ES-I3 (cell line): ENCODE results near the gene GOLGA6L2.

Experiments used
- H3K36me3 ChIP-seq: 2 replicates; pipeline ENCODE4 v1.6.1; 2013; ENCODE audit warnings: mild to moderate bottlenecking, low read length, control low read depth, moderate library complexity; ENCODE audit not compliant: insufficient read depth
- H3K4me1 ChIP-seq: 2 replicates; pipeline ENCODE4 v1.6.1; 2013; ENCODE audit warnings: mild to moderate bottlenecking, control low read depth, low read length; ENCODE audit not compliant: insufficient read depth
- H3K9ac ChIP-seq: 2 replicates; pipeline ENCODE4 v1.6.1; 2013; ENCODE audit warnings: low read depth, mild to moderate bottlenecking, low read length, moderate library complexity
- H3K9me3 ChIP-seq: 2 replicates; pipeline ENCODE4 v1.6.1; 2013; ENCODE audit warnings: mild to moderate bottlenecking, low read length, moderate library complexity; ENCODE audit not compliant: control insufficient read depth, insufficient read depth

Gene GOLGA6L2, protein sequence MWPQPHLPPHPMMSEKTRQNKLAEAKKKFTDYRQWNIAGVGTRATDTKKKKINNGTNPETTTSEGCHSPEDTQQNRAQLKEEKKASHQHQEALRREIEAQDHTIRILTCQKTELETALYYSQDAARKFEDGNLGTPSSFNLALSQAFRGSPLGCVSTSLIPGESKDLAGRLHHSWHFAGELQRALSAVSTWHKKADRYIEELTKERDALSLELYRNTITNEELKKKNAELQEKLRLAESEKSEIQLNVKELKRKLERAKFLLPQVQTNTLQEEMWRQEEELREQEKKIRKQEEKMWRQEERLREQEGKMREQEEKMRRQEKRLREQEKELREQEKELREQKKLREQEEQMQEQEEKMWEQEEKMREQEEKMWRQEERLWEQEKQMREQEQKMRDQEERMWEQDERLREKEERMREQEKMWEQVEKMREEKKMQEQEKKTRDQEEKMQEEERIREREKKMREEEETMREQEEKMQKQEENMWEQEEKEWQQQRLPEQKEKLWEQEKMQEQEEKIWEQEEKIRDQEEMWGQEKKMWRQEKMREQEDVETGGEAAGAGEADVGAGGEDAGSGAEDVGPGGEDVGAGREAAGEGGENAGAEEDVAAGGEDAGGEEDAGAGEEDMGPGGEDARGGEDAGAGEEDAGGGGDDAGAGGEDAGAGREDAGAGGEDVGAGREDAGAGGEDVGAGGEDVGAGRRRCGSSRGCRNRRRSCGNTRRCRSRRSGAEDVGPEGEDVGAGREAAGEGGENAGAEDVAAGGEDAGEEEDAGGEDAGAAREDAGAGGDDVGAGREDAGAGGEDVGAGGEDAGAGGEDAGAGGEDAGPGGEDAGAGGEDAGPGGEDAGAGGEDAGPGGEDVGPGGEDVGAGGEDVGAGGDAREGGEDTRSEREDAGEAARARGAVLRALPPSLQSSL

DNA sequence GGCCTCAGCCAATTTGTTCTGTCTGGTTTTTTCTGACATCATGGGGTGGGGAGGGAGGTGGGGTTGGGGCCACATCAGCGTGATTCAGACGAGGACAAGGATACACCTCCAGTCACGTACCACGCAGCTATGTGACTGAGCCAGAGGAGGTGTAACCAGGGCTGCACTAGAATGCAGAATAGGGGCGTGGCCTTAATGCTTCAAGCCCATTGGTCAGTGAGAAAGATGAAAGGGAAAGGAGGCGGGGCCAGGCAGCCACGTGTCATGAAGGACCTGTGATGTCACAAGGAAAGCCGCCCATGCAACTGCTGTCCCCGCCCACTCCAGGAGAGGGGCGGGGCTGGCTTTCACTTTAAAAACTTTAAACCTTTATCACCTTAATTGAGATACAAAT is at the start of gene GOLGA6L2:
TSS of gene GOLGA6L2 (minus strand) at position 137 of the 394 bp plus-strand sequence. CDS start at position 75, 62 bp downstream.
- H3K4me1 ChIP-seq: no peaks in the 10 kb centered on the region
- no peaks in the 10 kb centered on the region for H3K9me3 ChIP-seq
- H3K9ac ChIP-seq: no peak within 1 kb of the TSS
- no peaks in the 10 kb centered on the region for H3K36me3 ChIP-seq

DNA sequence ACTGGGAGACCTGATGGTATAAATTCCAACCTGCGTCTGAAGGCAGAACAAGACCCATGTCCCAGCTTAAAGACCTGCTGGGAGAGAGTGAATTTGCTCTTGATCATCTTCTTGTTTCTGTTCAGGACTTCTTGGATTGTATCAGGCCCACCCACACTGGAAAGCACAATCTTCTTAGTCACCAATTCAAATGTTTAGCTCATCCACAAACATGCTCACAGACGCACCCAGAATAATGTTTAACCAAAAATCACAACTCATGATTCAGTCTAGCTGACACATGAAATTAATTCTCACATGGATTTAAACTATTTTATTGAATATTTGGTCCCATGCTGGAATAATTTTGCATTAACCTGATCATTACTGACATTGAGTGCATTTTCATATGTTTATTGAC is 37.8 kb upstream of the GOLGA6L2 start:
- no peak overlapping the region for H3K9ac ChIP-seq
- H3K9me3 ChIP-seq: no peaks in the 10 kb centered on the region
- no peaks in the 10 kb centered on the region for H3K36me3 ChIP-seq
- H3K4me1 ChIP-seq: no peaks in the 10 kb centered on the region

DNA sequence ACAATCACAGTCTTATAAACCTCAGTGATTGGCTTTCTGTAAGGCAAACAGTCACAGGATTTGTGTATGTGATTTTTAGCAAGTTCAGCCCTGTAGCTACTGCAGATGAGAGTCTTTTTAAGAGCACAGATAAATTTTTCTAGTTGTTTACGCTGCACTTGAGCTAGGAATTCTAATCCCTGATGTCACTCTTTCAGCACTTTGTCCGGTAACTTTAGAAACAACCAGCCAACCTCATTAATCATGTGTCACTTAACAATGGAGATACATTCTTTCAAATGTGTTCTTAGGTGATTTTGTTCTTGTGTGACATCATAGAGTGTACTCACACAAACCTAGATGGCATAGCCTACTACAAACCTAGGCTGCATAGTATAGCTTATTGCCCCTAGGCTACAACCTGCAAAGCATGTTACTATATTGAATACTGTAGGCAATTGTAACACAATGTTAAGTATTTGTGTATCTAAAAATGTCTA is 36.8 kb upstream of the GOLGA6L2 start:
- H3K4me1 ChIP-seq: no peaks in the 10 kb centered on the region
- H3K9ac ChIP-seq: no peak overlapping the region
- no peaks in the 10 kb centered on the region for H3K36me3 ChIP-seq

DNA sequence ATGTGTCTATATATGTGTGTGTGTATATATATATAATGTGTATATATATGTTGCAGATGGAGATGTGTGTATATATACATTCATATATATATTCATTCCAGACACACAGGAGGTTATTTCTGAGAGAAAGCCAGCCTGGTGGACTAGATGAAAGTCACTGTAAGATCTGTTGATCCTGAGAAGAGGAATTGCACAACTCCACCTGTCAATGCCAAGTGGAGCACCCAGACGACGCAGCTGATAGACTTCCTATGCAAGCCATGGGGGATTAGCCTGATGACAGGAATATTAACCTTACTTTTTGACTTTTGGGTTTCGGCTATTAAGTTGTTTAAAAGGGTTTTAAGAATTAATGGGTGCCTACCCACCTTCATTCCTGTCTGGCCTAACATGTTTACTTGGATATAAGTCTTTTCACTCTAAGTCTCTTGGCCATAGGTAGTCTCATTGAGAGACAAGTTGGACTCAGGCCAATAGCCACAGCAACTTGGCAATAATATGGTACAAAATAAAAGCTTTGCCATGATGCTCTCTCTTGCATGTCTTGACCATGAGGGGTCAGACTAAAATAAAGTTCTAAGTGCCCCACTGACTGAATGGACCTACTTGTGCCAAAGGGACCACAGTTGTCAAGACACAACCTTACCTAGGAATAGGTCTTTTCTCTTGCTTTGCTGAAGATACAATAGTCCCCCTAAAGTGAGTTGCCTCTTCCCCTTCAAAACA is 35.9 kb upstream of the GOLGA6L2 start:
- Histone ChIP-seq H3K9ac (no peak overlapping the region), H3K36me3 (no peaks in the 10 kb centered on the region), H3K4me1 (no peaks in the 10 kb centered on the region), H3K9me3 (no peaks in the 10 kb centered on the region)

More for the DNA sequence above, 36.8 kb upstream of the GOLGA6L2 start:
- H3K9me3 ChIP-seq: no peaks in the 10 kb centered on the region

DNA sequence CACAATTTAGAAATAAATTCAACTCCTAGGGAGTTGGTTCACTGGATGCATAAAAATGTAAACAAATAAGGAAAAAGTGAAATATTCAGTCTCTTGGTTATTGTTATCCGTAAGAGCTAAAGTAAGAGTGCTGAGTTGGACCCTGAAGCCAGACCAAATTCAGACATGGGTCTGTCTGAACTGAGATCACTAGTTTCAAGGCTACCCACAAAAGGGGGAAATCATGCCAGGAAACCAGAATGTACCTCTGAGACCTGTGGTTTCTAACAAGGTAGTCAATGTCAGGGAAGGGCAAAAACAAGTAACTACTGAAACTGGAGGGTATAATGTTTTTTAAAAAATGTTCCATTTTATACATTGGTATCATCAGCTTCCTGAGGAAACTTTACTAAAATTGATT is 35.2 kb upstream of the GOLGA6L2 start:
- no peaks in the 10 kb centered on the region for H3K4me1 ChIP-seq
- no peak overlapping the region for H3K9ac ChIP-seq
- H3K9me3 ChIP-seq: no peaks in the 10 kb centered on the region
- no peaks in the 10 kb centered on the region for H3K36me3 ChIP-seq

DNA sequence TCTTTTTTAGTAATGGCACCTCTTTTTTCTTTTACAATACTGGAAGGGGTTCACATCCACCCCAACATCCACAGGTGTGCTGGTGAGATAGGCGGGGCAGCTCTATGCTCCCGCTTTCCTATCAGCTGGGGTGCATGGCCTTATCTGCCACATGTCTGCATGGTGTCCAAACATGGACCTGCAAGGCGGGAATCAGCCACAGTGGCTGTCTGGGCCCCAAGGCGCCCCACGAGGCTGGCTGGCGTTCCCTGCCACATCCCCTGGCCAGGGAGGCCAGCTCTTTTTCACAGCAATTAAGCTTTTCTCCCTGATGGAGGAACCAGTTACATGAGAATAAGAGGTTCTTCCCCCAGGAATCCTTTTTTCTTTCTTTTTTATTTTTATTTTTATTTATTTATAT is 30.9 kb upstream of the GOLGA6L2 start:
- no peaks in the 10 kb centered on the region for H3K9me3 ChIP-seq
- H3K4me1 ChIP-seq: no peaks in the 10 kb centered on the region
- no peak overlapping the region for H3K9ac ChIP-seq
- no peaks in the 10 kb centered on the region for H3K36me3 ChIP-seq

DNA sequence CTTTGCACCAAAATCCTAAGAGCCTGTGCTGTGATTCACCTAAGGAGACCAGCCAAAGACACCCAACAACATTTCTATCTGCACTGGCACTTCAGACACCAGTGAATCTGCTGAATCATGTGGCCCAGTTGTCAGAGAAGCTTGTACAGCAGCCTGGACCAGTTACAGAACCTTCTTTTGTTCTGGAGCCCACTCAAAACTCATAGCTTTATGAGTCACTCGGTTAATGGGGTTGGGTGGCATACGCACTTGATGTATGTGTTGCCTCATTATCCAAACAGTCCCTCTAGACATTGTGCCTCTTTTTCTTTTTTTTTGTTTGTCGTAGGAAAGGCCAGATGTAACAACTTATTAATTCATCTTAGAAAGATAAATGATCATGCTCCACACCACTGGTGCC is 25.6 kb upstream of the GOLGA6L2 start:
- H3K36me3 ChIP-seq: no peaks in the 10 kb centered on the region
- no peaks in the 10 kb centered on the region for H3K4me1 ChIP-seq
- no peaks in the 10 kb centered on the region for H3K9me3 ChIP-seq
- no peak overlapping the region for H3K9ac ChIP-seq

DNA sequence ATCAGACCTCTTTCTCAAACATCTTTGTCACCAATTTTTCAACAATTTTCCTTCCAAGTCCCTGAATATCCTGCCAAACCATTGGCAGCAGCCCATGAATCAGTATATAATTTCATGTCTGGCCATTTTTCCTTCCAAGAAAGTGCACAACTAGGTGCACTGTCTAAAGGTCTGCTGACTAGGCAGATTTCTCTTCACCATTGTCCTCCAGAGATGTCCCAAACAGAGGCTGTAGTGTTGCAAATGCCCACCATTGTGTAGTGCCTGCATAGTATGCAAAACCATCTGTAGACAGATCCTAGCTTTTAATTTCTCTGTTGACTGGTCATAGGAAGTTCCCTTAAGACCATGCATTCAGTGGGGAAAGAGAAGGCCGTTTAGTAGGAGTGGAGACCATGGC is 25.0 kb upstream of the GOLGA6L2 start:
- Histone ChIP-seq H3K9ac (no peak overlapping the region), H3K9me3 (no peaks in the 10 kb centered on the region), H3K36me3 (no peaks in the 10 kb centered on the region)

DNA sequence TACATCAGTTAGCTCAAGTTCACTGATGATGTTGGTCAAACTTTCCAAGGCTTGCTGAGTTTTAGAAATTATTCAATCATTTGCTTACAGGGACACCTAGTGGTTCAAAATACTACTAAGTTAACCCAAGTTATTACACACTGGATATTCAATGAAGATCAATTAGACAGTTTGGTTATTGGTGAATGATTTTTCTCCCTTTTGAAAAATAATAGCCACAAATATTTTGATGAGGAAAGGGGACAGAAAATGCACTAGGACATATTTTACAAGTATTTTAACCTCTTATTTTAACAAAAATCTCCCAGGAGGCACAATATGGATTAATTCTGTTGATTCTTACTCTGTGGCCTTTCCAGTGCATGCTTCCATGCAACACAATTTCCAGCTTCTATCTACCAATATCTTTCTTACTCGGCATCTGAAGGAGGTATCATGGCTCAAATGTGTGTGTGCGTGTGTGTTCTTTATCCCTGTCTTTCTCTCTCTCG is 20.1 kb upstream of the GOLGA6L2 start:
- no peaks in the 10 kb centered on the region for H3K9me3 ChIP-seq
- no peak overlapping the region for H3K9ac ChIP-seq
- H3K36me3 ChIP-seq: no peaks in the 10 kb centered on the region
- no peaks in the 10 kb centered on the region for H3K4me1 ChIP-seq

More for the DNA sequence above, 25.0 kb upstream of the GOLGA6L2 start:
- H3K4me1 ChIP-seq: no peaks in the 10 kb centered on the region

DNA sequence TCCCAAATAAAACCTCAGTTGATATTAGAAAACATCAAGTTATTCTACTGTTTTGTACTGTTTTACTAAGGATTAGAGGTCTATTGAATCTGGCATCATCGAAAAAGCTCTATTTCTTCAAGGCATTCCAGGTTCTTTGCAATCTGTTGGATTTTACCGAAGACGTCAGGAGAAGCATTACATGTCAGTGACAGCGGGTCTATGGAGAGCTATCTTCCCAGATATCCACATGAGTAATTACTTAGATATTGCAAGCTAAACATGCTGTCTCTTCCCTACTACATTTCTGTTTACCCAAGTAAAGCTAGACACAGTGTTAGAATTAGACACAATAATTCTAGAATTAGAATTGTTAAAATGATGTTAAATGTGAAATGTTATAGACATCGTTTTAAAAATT is 10.8 kb upstream of the GOLGA6L2 start:
- Histone ChIP-seq H3K4me1 (no peaks in the 10 kb centered on the region), H3K9ac (no peak overlapping the region), H3K36me3 (no peaks in the 10 kb centered on the region), H3K9me3 (no peaks in the 10 kb centered on the region)

DNA sequence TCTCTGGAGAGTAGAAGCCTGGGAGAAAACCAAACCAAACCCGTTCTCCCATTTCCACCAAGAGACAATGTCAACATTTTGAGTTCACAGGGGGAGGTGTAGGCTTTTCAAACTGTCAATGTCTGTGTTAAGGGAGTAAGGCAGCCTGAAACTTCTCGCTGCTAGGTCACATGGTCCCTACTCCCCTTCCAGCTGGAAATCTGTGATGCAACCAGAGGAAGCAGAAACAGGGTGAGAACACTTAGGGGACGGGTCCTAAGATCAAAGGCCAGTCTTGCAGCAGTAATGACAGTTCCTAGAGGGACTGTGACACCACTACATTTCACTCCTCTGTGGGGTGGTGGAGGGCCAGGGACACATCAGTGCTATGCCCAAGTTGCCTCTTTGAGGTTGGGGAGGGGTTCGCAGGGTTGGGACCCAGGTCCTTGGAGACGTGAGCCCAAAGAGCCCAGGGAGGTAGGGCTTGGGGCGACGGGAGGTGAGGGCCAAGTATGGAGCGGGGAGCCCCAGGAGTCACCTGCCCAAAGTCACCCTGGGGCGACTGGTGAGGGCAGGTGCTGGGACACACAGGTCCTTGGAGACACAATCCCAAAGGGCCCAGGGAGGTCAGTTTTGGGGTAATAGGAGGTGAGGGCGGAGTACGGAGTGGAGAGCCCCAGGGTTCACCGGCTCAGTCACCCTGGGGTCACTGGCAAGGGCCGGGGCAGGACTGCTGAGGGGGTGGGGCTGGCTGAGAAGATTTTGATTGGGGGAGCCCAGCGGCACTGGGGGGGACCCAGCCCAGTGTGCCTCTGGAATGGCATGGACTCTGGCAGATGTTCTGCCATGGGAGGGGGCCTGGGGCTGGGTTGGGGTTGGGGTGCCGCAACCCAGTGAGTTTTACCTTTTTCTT is 582 bp downstream of the GOLGA6L2 start:
- no peak overlapping the region for H3K9ac ChIP-seq
- H3K9me3 ChIP-seq: no peaks in the 10 kb centered on the region
- no peaks in the 10 kb centered on the region for H3K4me1 ChIP-seq
- H3K36me3 ChIP-seq: no peaks in the 10 kb centered on the region

DNA sequence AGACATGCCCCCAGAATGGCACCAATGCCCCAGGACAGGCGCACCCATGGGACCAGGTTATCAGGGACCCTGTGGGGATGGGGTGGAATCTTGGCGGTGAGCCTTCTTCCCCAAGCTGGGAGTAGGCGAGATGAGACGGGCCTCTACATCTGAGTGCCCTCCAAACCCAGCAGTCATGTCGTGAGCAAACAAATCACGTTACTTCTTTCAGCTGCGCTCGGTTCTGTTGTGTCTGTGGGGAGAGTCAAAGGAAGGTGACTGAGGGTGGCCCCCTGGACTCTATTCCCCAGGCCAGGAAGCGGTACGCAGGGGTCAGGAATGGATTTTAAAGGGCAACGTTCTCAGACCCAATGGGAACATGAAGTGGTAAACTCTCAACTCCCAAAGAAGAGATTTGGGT is 2.8 kb downstream of the GOLGA6L2 start:
- H3K9ac ChIP-seq: no peak overlapping the region
- no peaks in the 10 kb centered on the region for H3K4me1 ChIP-seq
- H3K9me3 ChIP-seq: no peaks in the 10 kb centered on the region
- H3K36me3 ChIP-seq: no peaks in the 10 kb centered on the region

DNA sequence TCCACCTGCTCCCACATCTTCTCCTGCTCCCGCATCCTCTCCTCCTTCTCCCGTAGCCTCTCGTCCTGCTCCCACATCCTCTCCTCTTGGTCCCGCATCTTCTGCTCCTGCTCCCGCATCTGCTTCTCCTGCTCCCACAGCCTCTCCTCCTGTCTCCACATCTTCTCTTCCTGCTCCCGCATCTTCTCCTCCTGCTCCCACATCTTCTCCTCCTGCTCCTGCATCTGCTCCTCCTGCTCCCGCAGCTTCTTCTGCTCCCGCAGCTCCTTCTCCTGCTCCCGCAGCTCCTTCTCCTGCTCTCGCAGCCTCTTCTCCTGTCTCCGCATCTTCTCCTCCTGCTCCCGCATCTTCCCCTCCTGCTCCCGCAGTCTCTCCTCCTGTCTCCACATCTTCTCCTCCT is 5.8 kb downstream of the GOLGA6L2 start:
- H3K9me3 ChIP-seq: no peaks in the 10 kb centered on the region
- no peaks in the 10 kb centered on the region for H3K36me3 ChIP-seq
- no peak overlapping the region for H3K9ac ChIP-seq
- H3K4me1 ChIP-seq: no peaks in the 10 kb centered on the region
